ENCODE data around the gene ACAT2.

The ACAT2 gene

DNA sequence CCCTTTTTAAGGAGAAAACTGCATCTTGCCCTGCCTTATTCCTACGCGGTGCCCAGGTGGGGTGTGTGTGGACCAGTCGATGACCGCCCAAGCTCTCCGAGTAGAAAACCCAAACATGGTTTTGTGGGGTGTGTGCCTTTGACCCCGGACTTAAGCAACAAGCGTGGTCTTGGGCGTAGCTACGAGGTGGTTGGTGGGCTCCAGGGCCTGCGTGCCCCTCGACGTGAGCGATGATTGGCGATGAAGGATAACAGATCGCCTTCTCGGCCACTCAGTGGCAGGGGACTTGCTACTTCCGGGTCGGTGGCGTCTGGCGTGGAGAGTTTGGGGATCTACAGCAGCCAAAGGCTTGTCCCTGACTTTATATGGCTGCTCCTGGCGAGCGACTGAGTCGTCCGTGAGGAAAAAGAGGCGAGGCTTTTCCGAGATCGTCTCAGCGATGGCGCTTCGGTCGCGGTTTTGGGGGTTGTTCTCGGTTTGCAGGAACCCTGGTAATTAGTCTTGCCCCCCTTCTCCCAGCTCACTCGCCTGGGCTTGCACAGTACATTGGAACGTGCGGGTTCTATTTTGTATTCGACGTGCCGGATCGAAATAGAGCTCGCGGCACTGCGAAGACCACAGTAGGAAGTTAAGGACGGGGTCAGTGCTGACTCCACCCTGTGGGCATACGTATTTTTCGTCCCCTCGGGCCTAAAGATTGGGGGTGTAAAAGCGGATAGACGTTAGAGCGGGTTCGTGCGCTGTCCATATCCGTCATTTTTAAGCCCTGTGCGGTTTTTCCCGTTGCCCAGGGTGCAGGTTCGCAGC, 28.5 kb downstream of the ACAT2 start, which contains the start of gene MRPL18 (continued):
- TF ChIP-seq ZNF132 (tag by site-specific recombination; IDR thresholded peaks at IDR 0.05; ENCODE audit: borderline replicate concordance) (no peak), ZNF544 (tag by site-specific recombination; IDR thresholded peaks at IDR 0.05) (no peak), ZNF555 (tag by site-specific recombination; conservative IDR thresholded peaks at IDR 0.05) (no peak), SP2 (tag by site-specific recombination; IDR thresholded peaks at IDR 0.05) (peak; percentile 90), ZNF433 (tag by site-specific recombination; IDR thresholded peaks at IDR 0.05; ENCODE audit: low read depth) (no peak), RBAK (tag by site-specific recombination; IDR thresholded peaks at IDR 0.05) (no peak), HOXC10 (CRISPR knock-in tag; IDR thresholded peaks at IDR 0.05) (no peak), ZSCAN16 (tag by site-specific recombination; IDR thresholded peaks at IDR 0.05) (no peak), ZNF239 (tag by site-specific recombination; IDR thresholded peaks at IDR 0.05) (no peak), BCL11B (tag by site-specific recombination; IDR thresholded peaks at IDR 0.05; ENCODE audit: low read depth) (no peak), ZNF843 (tag by site-specific recombination; IDR thresholded peaks at IDR 0.05) (no peak), ZNF157 (tag by site-specific recombination; IDR thresholded peaks at IDR 0.05) (no peak), ZNF677 (tag by site-specific recombination; IDR thresholded peaks at IDR 0.05) (no peak), ZNF514 (tag by site-specific recombination; IDR thresholded peaks at IDR 0.05) (no peak), ZBTB48 (tag by site-specific recombination; IDR thresholded peaks at IDR 0.05) (peak; percentile 89), ZNF174 (tag by site-specific recombination; IDR thresholded peaks at IDR 0.05) (no peak), ZNF791 (tag by site-specific recombination; IDR thresholded peaks at IDR 0.05) (no peak), ZBTB21 (tag by site-specific recombination; IDR thresholded peaks at IDR 0.05) (no peak), GLIS2 (tag by site-specific recombination; IDR thresholded peaks at IDR 0.05) (0 out of 2 replicates have a peak, but pooled peaks have one; percentile 19), ZNF19 (tag by site-specific recombination; IDR thresholded peaks at IDR 0.05; ENCODE audit: low read depth) (no peak), HOXA7 (CRISPR knock-in tag; IDR thresholded peaks at IDR 0.05; ENCODE audit: borderline replicate concordance) (no peak), ZNF2 (tag by site-specific recombination; IDR thresholded peaks at IDR 0.05) (no peak), PRDM1 (tag by site-specific recombination; IDR thresholded peaks at IDR 0.05) (no peak), MZF1 (tag by site-specific recombination; IDR thresholded peaks at IDR 0.05; ENCODE audit: borderline replicate concordance) (no peak; the same call in 1 of the 2 replicates), MYNN (tag by site-specific recombination; IDR thresholded peaks at IDR 0.05; ENCODE audit: borderline replicate concordance) (no peak), SP3 (tag by site-specific recombination; IDR thresholded peaks at IDR 0.05) (no peak; the same call in 1 of the 2 replicates), IKZF3 (tag by site-specific recombination; IDR thresholded peaks at IDR 0.05) (no peak)
- TF ChIP-seq, protein P1, sequence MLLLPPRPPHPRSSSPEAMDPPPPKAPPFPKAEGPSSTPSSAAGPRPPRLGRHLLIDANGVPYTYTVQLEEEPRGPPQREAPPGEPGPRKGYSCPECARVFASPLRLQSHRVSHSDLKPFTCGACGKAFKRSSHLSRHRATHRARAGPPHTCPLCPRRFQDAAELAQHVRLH (tag by site-specific recombination; IDR thresholded peaks at IDR 0.05): no peak
- TF ChIP-seq, protein P2, sequence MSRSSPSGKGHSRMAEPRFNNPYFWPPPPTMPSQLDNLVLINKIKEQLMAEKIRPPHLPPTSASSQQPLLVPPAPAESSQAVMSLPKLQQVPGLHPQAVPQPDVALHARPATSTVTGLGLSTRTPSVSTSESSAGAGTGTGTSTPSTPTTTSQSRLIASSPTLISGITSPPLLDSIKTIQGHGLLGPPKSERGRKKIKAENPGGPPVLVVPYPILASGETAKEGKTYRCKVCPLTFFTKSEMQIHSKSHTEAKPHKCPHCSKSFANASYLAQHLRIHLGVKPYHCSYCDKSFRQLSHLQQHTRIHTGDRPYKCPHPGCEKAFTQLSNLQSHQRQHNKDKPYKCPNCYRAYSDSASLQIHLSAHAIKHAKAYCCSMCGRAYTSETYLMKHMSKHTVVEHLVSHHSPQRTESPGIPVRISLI (tag by site-specific recombination; IDR thresholded peaks at IDR 0.05): peak; percentile 91
- TF ChIP-seq, protein P3, sequence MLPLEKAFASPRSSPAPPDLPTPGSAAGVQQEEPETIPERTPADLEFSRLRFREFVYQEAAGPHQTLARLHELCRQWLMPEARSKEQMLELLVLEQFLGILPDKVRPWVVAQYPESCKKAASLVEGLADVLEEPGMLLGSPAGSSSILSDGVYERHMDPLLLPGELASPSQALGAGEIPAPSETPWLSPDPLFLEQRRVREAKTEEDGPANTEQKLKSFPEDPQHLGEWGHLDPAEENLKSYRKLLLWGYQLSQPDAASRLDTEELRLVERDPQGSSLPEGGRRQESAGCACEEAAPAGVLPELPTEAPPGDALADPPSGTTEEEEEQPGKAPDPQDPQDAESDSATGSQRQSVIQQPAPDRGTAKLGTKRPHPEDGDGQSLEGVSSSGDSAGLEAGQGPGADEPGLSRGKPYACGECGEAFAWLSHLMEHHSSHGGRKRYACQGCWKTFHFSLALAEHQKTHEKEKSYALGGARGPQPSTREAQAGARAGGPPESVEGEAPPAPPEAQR (tag by site-specific recombination; IDR thresholded peaks at IDR 0.05): peak; percentile 57; the same call in 1 of the 2 replicates
- TF ChIP-seq, protein P4, sequence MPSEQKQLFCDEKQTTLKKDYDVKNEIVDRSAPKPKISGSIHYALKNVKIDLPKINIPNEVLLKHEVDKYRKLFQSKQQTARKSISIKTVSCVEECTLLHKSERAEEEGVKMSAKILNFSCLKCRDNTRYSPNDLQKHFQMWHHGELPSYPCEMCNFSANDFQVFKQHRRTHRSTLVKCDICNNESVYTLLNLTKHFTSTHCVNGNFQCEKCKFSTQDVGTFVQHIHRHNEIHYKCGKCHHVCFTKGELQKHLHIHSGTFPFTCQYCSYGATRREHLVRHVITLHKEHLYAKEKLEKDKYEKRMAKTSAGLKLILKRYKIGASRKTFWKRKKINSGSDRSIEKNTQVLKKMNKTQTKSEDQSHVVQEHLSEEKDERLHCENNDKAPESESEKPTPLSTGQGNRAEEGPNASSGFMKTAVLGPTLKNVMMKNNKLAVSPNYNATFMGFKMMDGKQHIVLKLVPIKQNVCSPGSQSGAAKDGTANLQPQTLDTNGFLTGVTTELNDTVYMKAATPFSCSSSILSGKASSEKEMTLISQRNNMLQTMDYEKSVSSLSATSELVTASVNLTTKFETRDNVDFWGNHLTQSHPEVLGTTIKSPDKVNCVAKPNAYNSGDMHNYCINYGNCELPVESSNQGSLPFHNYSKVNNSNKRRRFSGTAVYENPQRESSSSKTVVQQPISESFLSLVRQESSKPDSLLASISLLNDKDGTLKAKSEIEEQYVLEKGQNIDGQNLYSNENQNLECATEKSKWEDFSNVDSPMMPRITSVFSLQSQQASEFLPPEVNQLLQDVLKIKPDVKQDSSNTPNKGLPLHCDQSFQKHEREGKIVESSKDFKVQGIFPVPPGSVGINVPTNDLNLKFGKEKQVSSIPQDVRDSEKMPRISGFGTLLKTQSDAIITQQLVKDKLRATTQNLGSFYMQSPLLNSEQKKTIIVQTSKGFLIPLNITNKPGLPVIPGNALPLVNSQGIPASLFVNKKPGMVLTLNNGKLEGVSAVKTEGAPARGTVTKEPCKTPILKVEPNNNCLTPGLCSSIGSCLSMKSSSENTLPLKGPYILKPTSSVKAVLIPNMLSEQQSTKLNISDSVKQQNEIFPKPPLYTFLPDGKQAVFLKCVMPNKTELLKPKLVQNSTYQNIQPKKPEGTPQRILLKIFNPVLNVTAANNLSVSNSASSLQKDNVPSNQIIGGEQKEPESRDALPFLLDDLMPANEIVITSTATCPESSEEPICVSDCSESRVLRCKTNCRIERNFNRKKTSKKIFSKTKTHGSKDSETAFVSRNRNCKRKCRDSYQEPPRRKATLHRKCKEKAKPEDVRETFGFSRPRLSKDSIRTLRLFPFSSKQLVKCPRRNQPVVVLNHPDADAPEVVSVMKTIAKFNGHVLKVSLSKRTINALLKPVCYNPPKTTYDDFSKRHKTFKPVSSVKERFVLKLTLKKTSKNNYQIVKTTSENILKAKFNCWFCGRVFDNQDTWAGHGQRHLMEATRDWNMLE (tag by site-specific recombination; conservative IDR thresholded peaks at IDR 0.05; ENCODE audit: low read depth): peak; percentile 35; the same call in 1 of the 2 replicates
- TF ChIP-seq, protein P5, sequence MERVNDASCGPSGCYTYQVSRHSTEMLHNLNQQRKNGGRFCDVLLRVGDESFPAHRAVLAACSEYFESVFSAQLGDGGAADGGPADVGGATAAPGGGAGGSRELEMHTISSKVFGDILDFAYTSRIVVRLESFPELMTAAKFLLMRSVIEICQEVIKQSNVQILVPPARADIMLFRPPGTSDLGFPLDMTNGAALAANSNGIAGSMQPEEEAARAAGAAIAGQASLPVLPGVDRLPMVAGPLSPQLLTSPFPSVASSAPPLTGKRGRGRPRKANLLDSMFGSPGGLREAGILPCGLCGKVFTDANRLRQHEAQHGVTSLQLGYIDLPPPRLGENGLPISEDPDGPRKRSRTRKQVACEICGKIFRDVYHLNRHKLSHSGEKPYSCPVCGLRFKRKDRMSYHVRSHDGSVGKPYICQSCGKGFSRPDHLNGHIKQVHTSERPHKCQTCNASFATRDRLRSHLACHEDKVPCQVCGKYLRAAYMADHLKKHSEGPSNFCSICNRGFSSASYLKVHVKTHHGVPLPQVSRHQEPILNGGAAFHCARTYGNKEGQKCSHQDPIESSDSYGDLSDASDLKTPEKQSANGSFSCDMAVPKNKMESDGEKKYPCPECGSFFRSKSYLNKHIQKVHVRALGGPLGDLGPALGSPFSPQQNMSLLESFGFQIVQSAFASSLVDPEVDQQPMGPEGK (tag by site-specific recombination; IDR thresholded peaks at IDR 0.05): no peak
